G401.6 (cell line): ENCODE results near the gene THBD.
"Not testable (repeated sequence)": the region's sequence is repeated elsewhere in the genome, so short reads cannot be mapped to it uniquely, and the experiment has no call there.

Experiments used
- FAIRE-seq: peaks from 2 replicates; lab custom pipeline; 2012; peaks lifted over from hg19 to GRCh38; lab: Jason Lieb, UNC

THBD gene

GRCh38 chr20:23034721-23035671 lies 14.5 kb downstream of the THBD start, which contains the start of gene SSTR4:
Gene SSTR4, plus strand, starts transcription at chr20:23035312. Its CDS starts 172 bp downstream, at chr20:23035484.
- FAIRE-seq: no peak

GRCh38 chr20:23033918-23034317 lies 15.6 kb downstream of the THBD start:
- no peak for FAIRE-seq

GRCh38 chr20:23032750-23033078 lies 16.8 kb downstream of the THBD start:
- FAIRE-seq: no peak

- no peak for FAIRE-seq
These were observed 17.3 kb downstream of the THBD start for GRCh38 chr20:23032056-23032749.

GRCh38 chr20:23031346-23031745 lies 18.1 kb downstream of the THBD start:
- FAIRE-seq: no peak

- no peak for FAIRE-seq
These were observed 20.1 kb downstream of the THBD start for GRCh38 chr20:23029324-23029723.

- no peak for FAIRE-seq
These were observed 21.1 kb downstream of the THBD start for GRCh38 chr20:23028392-23028791.

- FAIRE-seq: no peak
These were observed 21.8 kb downstream of the THBD start for GRCh38 chr20:23027721-23028120.

- FAIRE-seq: not testable (repeated sequence)
These were observed 24.0 kb downstream of the THBD start for GRCh38 chr20:23025503-23025902.

- FAIRE-seq: no peak
These were observed 24.8 kb downstream of the THBD start for GRCh38 chr20:23024701-23025100.

- no peak for FAIRE-seq
These were observed 25.8 kb downstream of the THBD start for GRCh38 chr20:23023621-23024177.

GRCh38 chr20:23022849-23023248 lies 26.6 kb downstream of the THBD start:
- FAIRE-seq: no peak

- FAIRE-seq: no peak
These were observed 27.5 kb downstream of the THBD start for GRCh38 chr20:23021951-23022350.

GRCh38 chr20:23021541-23021940 lies 27.9 kb downstream of the THBD start:
- no peak for FAIRE-seq

- no peak for FAIRE-seq
These were observed 29.0 kb downstream of the THBD start for GRCh38 chr20:23020230-23021018.

GRCh38 chr20:23019403-23019802 lies 30.1 kb downstream of the THBD start:
- no peak for FAIRE-seq

- FAIRE-seq: no peak
These were observed 30.5 kb downstream of the THBD start for GRCh38 chr20:23018941-23019340.

- no peak for FAIRE-seq
These were observed 31.0 kb downstream of the THBD start for GRCh38 chr20:23018432-23018831.

- no peak for FAIRE-seq
These were observed 32.0 kb downstream of the THBD start for GRCh38 chr20:23017516-23017915.

- FAIRE-seq: no peak
These were observed 36.0 kb downstream of the THBD start for GRCh38 chr20:23013429-23013828.

GRCh38 chr20:23011008-23011721 lies 38.3 kb downstream of the THBD start:
- no peak for FAIRE-seq

- no peak for FAIRE-seq
These were observed 39.4 kb downstream of the THBD start for GRCh38 chr20:23010096-23010495.
